ENCODE measurements around the gene SEC22A. TPM values are rescaled to one million over a fixed set of nuclear protein-coding genes. Genes with fewer than 3 reads are reported as not detected.

SEC22A gene
- polyA plus RNA-seq, 1 experiment: 39.0 TPM

DNA sequence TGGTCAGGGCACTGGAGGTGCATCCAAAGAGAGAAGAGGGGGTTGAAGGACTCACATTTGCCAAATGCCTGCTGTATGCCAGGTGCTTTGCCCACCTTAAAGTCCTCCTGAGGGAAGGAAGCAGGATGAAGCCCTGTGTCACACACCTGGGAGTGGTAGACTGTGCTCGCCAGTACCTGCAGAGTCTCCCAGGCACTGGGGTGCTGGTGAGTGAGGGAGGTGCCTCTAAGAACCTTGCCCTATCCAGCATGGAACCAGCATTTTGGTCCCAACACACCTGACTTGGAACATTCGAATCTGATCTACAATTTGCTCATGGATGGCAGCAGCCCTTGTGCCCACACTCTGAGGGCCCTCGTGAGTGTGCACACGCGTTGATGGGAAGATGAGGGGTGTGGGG is 76.7 kb downstream of the SEC22A start:
- Histone ChIP-seq H3K4me3 (ENCODE audit: low read depth, low read length) (no peak overlapping the region), H3K27me3 (ENCODE audit: control insufficient read depth, insufficient read depth, low read length) (no peaks in the 10 kb centered on the region), H3K9me3 (ENCODE audit: control insufficient read depth, insufficient read depth, low read length) (no peaks in the 10 kb centered on the region), H3K27ac (ENCODE audit: low read depth, low read length) (no peak overlapping the region)
- DNase-seq (ENCODE audit: low read depth, low spot score): no peak
- POLR2A ChIA-PET: no interaction called here
- TF ChIP-seq, protein P1, sequence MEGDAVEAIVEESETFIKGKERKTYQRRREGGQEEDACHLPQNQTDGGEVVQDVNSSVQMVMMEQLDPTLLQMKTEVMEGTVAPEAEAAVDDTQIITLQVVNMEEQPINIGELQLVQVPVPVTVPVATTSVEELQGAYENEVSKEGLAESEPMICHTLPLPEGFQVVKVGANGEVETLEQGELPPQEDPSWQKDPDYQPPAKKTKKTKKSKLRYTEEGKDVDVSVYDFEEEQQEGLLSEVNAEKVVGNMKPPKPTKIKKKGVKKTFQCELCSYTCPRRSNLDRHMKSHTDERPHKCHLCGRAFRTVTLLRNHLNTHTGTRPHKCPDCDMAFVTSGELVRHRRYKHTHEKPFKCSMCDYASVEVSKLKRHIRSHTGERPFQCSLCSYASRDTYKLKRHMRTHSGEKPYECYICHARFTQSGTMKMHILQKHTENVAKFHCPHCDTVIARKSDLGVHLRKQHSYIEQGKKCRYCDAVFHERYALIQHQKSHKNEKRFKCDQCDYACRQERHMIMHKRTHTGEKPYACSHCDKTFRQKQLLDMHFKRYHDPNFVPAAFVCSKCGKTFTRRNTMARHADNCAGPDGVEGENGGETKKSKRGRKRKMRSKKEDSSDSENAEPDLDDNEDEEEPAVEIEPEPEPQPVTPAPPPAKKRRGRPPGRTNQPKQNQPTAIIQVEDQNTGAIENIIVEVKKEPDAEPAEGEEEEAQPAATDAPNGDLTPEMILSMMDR (IDR thresholded peaks at IDR 0.05; ENCODE audit: low read depth, low read length): no peak
- CTCF ChIA-PET: no interaction called here

DNA sequence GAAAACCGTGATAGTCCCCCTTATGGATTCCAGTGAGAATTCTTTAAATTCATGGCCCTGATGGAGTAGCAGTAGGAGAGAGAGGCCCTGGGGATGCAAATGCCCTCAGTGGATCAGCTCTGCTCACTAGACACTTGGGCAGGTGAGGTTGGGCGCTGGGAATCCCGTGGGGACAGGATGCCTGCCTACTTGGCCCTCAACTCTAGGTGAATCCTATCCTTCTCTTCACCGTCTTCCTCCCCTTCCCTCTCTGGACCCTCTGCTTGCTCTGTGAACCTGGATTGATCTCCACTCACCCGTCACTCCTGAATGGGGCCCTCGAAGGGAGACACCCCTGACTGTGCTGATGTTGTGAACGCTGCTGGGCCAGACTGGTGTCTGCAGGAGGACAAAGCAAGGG is 77.4 kb downstream of the SEC22A start:
- CTCF ChIA-PET: no interaction called here
- no peaks in the 10 kb centered on the region for H3K9me3 ChIP-seq (ENCODE audit: control insufficient read depth, insufficient read depth, low read length)
- no peak for DNase-seq (ENCODE audit: low read depth, low spot score)
- POLR2A ChIA-PET: no interaction called here
- H3K27me3 ChIP-seq (ENCODE audit: control insufficient read depth, insufficient read depth, low read length): no peaks in the 10 kb centered on the region
- H3K4me3 ChIP-seq (ENCODE audit: low read depth, low read length): no peak overlapping the region
- H3K27ac ChIP-seq (ENCODE audit: low read depth, low read length): no peak overlapping the region
- TF ChIP-seq, protein P1 (IDR thresholded peaks at IDR 0.05; ENCODE audit: low read depth, low read length): no peak

GRCh38 chr3:123281406-123281805 is 79.7 kb downstream of the SEC22A start:
- H3K9me3 ChIP-seq (ENCODE audit: control insufficient read depth, insufficient read depth, low read length): no peaks in the 10 kb centered on the region
- H3K27ac ChIP-seq (ENCODE audit: low read depth, low read length): no peak overlapping the region
- DNase-seq (ENCODE audit: low read depth, low spot score): no peak
- TF ChIP-seq, protein P1 (IDR thresholded peaks at IDR 0.05; ENCODE audit: low read depth, low read length): no peak
- ChIA-PET POLR2A (no interaction called here), CTCF (no interaction called here)
- H3K27me3 ChIP-seq (ENCODE audit: control insufficient read depth, insufficient read depth, low read length): no peaks in the 10 kb centered on the region
- no peak overlapping the region for H3K4me3 ChIP-seq (ENCODE audit: low read depth, low read length)

DNA sequence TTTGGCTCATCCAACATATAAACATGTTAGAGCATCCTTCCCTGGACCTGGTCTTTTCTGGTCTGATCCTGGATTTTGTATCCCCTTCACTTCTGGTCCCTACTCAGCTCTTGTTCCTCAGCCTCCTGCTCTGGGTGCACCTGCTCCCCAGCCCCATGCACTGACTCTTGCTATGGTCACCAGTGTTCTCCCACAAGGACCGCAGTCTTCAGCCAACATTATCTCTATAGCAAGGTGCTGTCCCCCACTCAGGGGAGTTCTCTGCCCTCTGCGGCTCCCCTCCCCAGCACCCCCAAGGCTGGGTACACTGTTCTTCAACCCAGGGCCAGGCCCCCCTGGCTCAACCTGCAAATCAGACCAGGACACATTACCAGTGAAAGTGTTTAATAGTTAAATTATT is 80.2 kb downstream of the SEC22A start:
- POLR2A ChIA-PET: no interaction called here
- DNase-seq (ENCODE audit: low read depth, low spot score): no peak
- Histone ChIP-seq H3K27ac (ENCODE audit: low read depth, low read length) (no peak overlapping the region), H3K9me3 (ENCODE audit: control insufficient read depth, insufficient read depth, low read length) (no peaks in the 10 kb centered on the region), H3K4me3 (ENCODE audit: low read depth, low read length) (no peak overlapping the region), H3K27me3 (ENCODE audit: control insufficient read depth, insufficient read depth, low read length) (no peaks in the 10 kb centered on the region)
- CTCF ChIA-PET: no interaction called here
- TF ChIP-seq, protein P1 (IDR thresholded peaks at IDR 0.05; ENCODE audit: low read depth, low read length): no peak

DNA sequence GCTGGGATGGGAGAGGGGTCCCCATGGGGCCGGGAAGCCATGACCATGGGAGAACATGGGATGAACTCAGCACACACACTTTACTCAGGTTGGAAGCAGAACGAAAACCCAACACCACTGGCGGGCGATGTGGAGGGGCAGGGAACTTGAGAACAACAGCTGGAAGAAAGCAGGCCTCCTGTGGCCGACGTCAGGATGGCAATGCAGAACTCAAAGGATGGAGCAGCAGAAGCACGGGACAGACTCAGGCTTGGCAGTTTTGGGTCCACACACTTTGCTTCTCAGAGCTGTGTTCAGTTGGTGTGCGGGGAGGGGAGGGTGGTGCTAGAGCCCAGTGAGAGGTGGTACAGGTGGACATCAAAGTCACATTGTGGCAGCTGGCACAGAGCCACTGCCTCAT is 80.7 kb downstream of the SEC22A start:
- ChIA-PET CTCF (interaction anchor here (1.1 kb wide), 1 partner anchor 276 kb away, joined by 4 read pairs; no protein-coding TSS in a partner anchor), POLR2A (no interaction called here)
- DNase-seq (ENCODE audit: low read depth, low spot score): no peak

More for the DNA sequence above, 80.7 kb downstream of the SEC22A start:
- Histone ChIP-seq H3K9me3 (ENCODE audit: control insufficient read depth, insufficient read depth, low read length) (no peaks in the 10 kb centered on the region), H3K27me3 (ENCODE audit: control insufficient read depth, insufficient read depth, low read length) (no peaks in the 10 kb centered on the region), H3K27ac (ENCODE audit: low read depth, low read length) (no peak overlapping the region), H3K4me3 (ENCODE audit: low read depth, low read length) (no peak overlapping the region)
- TF ChIP-seq, protein P1 (IDR thresholded peaks at IDR 0.05; ENCODE audit: low read depth, low read length): no peak
